NOMO-1 treated with DMSO at 0.1 percent for 48 hours (cell line): ENCODE results near the gene TERB1.

Experiments
- DNase-seq: peaks from one replicate; lab custom pipeline; 2025; ENCODE audit not compliant: unreplicated experiment; lab: John Stamatoyannopoulos, UW

TERB1 gene

GRCh38 chr16:66706506-66706880, 94.9 kb downstream of the TERB1 start:
- no peak for DNase-seq

GRCh38 chr16:66705790-66706505, 95.4 kb downstream of the TERB1 start:
- no peak for DNase-seq
